Chondrocyte (in vitro differentiated cells): ENCODE measurements around the gene SYT17. TPM values are rescaled to one million over a fixed set of nuclear protein-coding genes. Genes with fewer than 3 reads are reported as not detected.

Experiments
- DNase-seq: peaks from one replicate; pipeline ENCODE4 v3.0.0; 2021; ENCODE audit warnings: mixed read lengths, low spot score
- H3K27ac Mint-ChIP-seq: one replicate; pipeline ENCODE4 v1.8.0; 2021; ENCODE audit warnings: mild to moderate bottlenecking, moderate library complexity, mixed read lengths; ENCODE audit not compliant: unreplicated experiment
- H3K27me3 Mint-ChIP-seq: 2 replicates; pipeline ENCODE4 v1.8.0; 2021; ENCODE audit warnings: low read depth, mixed read lengths
- H3K36me3 Mint-ChIP-seq: 2 replicates; pipeline ENCODE4 v1.8.0; 2021; ENCODE audit warnings: low read depth, mixed read lengths
- H3K4me1 Mint-ChIP-seq: 2 replicates; pipeline ENCODE4 v1.8.0; 2021; ENCODE audit warnings: low read depth, mild to moderate bottlenecking, mixed read lengths
- H3K4me3 Mint-ChIP-seq: one replicate; pipeline ENCODE4 v1.8.0; 2021; ENCODE audit warnings: mild to moderate bottlenecking, moderate library complexity, mixed read lengths; ENCODE audit not compliant: unreplicated experiment
- H3K9me3 Mint-ChIP-seq: 2 replicates; pipeline ENCODE4 v1.8.0; 2021; ENCODE audit warnings: low read depth, mixed read lengths
- CTCF ChIP-seq: fragments of 200-600 bp; sonication (generic); IDR thresholded peaks from 2 replicates; pipeline ENCODE4 v1.5.0; 2021; ENCODE audit warnings: antibody characterized with exemption, mild to moderate bottlenecking, moderate library complexity
- total RNA-seq: library from RNA; stranded (reverse); gene quantifications from 3 replicates; pipeline ENCODE4 v1.2.1, GENCODE V29; 2021

The SYT17 gene
- total RNA-seq, 1 donor from 2014 or later = 0.97 TPM

DNA sequence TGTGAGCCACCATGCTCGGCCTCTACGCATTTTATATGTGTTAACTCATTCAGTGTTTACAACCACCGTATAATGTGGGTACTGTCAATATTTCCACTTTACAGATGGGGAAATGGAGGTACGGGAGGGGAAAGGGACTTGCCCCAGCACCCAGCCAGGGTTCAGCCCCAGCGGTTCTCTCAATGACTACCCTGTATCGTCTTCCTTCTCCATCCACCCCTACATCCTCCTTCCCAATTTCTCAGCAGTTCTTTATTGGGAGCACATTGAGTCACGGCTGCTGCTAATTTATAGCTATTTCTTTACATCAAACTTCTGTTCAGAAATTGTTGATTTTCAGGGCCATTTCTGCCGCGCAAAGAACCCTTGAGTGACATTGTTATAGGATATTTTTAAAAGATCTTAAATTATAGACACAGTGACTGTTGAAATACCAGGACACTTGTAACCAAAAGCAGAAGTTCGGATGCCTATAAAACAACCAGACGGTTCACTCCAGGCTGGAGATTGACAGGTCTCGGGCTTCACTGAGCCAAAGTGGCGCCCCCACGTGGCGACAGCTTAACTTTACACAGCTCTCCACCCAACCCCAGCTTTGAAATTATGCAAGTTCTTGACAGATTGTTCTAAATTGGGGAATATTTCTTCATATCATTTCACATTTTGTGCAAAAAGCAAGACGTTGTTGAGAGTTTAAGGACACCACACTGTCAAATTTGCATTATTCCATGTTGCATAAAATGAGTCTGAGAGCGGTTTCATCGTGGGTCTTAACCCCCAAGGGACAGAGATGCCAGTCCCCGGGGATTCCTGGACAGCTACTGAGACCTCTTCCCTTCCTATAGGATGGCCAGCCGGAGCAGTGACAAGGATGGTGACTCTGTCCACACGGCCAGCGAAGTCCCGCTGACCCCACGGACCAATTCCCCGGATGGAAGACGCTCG lies 11.8 kb downstream of the SYT17 start:
- Mint-ChIP-seq H3K27me3 (peaks cover 10% of the 10 kb centered on the region), H3K36me3 (no peaks in the 10 kb centered on the region)
- DNase-seq = no peak

GRCh38 chr16:19180741-19181140 lies 12.7 kb downstream of the SYT17 start:
- no peaks in the 10 kb centered on the region for H3K9me3 Mint-ChIP-seq
- peaks cover 8% of the 10 kb centered on the region for H3K27me3 Mint-ChIP-seq
- H3K4me3 Mint-ChIP-seq = no peak overlapping the region
- no peaks in the 10 kb centered on the region for H3K36me3 Mint-ChIP-seq
- DNase-seq = no peak
- no peak overlapping the region for H3K27ac Mint-ChIP-seq
- H3K4me1 Mint-ChIP-seq = no peaks in the 10 kb centered on the region
- TF ChIP-seq CTCF = no peak

More for the DNA sequence above, 11.8 kb downstream of the SYT17 start:
- H3K4me3 Mint-ChIP-seq = no peak overlapping the region
- H3K9me3 Mint-ChIP-seq = no peaks in the 10 kb centered on the region
- H3K27ac Mint-ChIP-seq = no peak overlapping the region
- H3K4me1 Mint-ChIP-seq = no peaks in the 10 kb centered on the region
- peak; percentile 81 for TF ChIP-seq CTCF

DNA sequence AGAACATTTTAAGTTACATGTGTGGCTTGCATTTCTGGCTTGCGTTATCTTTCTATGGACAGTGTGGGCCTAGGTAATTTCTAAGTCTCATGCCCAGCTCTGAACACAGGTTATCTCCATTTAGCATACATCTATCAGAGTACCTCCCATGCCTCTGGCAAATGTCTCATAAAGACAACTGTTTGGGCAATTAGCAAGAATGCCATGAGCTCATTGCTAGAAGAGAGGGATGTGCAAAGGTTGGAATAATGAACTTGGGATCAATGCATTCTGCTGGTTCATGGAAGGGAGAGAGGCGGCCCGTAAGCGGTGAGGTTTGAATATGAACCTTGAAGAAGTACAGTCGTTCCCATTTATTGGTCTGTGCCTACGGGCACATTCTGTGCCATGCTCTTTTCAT lies 14.4 kb downstream of the SYT17 start:
- no peaks in the 10 kb centered on the region for H3K4me1 Mint-ChIP-seq
- TF ChIP-seq CTCF = no peak
- peaks cover 2% of the 10 kb centered on the region for H3K27me3 Mint-ChIP-seq
- no peak overlapping the region for H3K4me3 Mint-ChIP-seq
- H3K36me3 Mint-ChIP-seq = no peaks in the 10 kb centered on the region
- no peak overlapping the region for H3K27ac Mint-ChIP-seq
- no peak for DNase-seq
- no peaks in the 10 kb centered on the region for H3K9me3 Mint-ChIP-seq

GRCh38 chr16:19183187-19183586 lies 15.1 kb downstream of the SYT17 start:
- TF ChIP-seq CTCF = no peak
- DNase-seq = no peak
- Mint-ChIP-seq H3K36me3 (no peaks in the 10 kb centered on the region), H3K27me3 (no peaks in the 10 kb centered on the region), H3K4me3 (no peak overlapping the region), H3K9me3 (no peaks in the 10 kb centered on the region), H3K27ac (no peak overlapping the region), H3K4me1 (no peaks in the 10 kb centered on the region)

DNA sequence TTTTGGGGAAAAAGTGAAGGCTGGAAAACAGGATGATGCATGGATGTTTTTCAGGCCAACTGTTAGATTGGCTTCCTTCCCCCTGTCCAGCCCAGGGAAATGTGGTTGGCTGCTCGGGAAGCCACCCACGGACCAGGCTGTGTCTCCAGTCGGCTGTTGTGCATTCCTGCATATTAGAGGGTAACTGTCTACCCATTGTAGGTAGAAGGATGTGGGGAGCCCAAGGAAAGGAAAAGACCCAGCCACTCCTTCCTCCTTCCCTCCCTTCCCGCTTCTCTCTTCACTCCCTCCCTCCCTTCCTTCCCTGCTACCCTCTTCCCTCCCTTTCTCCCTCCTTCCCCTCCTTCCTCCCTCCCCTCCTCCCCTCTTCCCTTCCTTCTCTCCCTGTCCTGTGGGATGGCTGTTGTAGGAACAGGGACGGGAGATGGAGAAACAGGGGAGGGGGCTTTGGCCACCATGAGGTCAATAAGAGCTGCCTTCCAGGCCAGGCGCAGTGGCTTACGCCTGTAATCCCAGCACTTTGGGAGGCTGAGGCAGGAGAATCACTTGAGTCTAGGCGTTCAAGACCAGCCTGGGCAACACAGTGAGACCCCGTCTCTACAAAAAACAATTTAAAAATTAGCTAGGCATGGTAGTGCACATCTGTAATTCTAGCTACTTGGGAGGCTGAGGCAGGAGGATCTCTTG lies 16.9 kb downstream of the SYT17 start:
- no peaks in the 10 kb centered on the region for H3K9me3 Mint-ChIP-seq
- no peaks in the 10 kb centered on the region for H3K4me1 Mint-ChIP-seq
- H3K4me3 Mint-ChIP-seq = no peak overlapping the region
- H3K36me3 Mint-ChIP-seq = no peaks in the 10 kb centered on the region
- H3K27me3 Mint-ChIP-seq = no peaks in the 10 kb centered on the region
- no peak overlapping the region for H3K27ac Mint-ChIP-seq
- TF ChIP-seq CTCF = no peak
- no peak for DNase-seq
